HK-2 (cell line): ENCODE data around the gene CBR1.
"Not testable (repeated sequence)": the region's sequence is repeated elsewhere in the genome, so short reads cannot be mapped to it uniquely, and the experiment has no call there.

ENCODE experiments used
- DNase-seq: peaks from one replicate; pipeline ENCODE4 v3.0.0-alpha.2; 2018; ENCODE audit not compliant: unreplicated experiment

Gene CBR1

DNA sequence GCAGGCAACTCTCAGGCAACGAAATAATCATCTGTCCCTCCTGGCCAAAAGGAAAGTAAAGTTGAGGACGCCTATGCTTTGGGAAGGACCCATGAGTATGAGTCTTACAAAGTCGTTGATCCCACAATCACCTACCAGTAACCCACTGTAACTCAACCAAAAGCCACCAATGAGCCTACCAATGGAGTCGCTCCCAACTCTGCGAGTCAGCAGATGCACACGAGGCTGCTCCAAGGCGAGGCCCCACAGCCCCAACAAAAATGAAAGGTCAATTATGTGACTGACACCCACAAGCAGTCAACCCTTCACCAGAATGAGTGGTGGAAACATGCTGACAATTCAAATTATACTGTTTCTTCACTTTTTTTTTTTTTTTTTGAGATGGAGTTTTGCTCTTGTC, 21.5 kb upstream of the CBR1 start:
- no peak for DNase-seq

GRCh38 chr21:36052860-36053714, 16.7 kb upstream of the CBR1 start:
- DNase-seq = no peak

DNA sequence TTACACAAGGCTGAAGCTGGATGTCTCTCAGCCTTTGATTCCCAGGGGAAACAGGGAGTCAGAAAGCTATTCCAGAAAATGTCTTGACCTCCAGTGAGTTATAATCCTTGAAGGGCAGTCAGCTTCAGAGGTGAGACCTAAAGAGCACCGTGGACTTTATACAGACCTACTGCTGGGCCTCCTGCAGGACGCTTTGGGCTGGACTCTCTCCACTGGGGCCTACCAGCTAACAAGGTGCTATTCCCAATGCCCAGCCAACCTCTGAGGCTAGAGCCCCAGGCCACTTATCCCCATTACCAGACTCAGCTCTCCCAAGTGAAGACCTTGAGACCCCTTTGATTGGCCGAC, 16.1 kb upstream of the CBR1 start:
- DNase-seq = no peak

GRCh38 chr21:36055551-36055950, 14.3 kb upstream of the CBR1 start:
- DNase-seq = no peak

- DNase-seq = peak; percentile 59
Measured at GRCh38 chr21:36059823-36060158, 10.0 kb upstream of the CBR1 start.

DNA sequence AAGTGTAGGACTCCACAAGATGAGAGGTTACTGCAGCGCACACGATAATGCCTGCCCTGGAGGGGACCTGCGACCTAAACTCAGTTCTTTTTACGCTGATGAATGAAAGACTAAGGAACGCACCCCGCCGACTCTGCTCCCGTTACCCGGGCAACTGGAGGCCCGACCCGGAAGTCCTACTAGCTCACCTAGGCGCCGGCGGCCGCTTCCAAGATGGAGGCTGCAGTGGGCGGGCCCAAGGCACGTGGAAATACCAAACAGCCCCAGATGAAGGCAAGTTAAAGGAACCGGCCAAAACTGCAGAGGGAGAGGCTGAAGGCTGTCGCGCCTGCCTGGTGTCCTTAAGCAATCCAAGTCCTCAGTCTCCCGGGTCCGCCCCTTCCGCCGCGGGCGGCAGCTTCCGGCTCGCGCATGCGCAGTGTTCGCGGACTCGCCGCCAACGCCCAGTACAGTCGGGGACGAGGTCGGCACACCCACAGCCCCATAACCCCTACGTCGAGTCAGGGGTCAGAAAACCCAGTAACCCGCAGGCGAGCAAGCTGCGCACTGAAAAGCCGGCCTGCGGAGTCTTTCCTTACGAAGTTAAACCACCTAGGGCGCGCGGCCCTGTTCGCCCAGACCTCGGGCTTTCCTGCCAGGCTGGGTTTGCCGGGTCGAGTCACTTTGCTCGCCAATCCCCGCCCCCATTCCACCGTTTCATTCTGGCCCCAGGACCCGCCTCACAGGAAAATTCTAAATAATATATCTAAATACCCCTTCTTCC, 9.5 kb upstream of the CBR1 start, which contains the start of gene SETD4:
SETD4 (minus strand) TSS at position 368 of the 763 bp plus-strand sequence. CDS start 1,638 bp downstream, outside the sequence.
- DNase-seq = peak; percentile 91

DNA sequence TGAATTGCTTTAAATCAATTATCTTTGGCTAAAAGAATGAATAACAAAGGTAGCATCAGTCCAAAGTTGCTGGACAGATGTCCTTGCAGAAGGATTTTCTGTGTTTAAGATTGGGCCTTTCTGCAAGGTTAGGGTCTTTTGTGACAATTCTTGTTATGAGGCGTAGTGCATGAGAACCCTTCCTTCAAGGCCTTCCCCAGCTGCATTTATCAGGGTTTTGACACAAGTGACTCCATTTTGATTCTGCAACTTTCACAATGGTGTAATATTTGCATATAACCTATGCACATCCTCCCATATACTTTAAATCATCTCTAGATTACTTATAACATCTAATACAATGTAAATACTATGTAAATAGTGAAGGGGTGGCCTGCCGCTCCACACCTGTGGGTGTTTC, 8.4 kb upstream of the CBR1 start:
- no peak for DNase-seq

- DNase-seq = no peak
Measured at GRCh38 chr21:36063375-36064084, 6.3 kb upstream of the CBR1 start.

- no peak for DNase-seq
Measured at GRCh38 chr21:36064085-36064460, 5.8 kb upstream of the CBR1 start.

GRCh38 chr21:36065497-36066036, 4.3 kb upstream of the CBR1 start:
- no peak for DNase-seq

GRCh38 chr21:36068748-36069398, 951 bp upstream of the CBR1 start:
- no peak for DNase-seq

DNA sequence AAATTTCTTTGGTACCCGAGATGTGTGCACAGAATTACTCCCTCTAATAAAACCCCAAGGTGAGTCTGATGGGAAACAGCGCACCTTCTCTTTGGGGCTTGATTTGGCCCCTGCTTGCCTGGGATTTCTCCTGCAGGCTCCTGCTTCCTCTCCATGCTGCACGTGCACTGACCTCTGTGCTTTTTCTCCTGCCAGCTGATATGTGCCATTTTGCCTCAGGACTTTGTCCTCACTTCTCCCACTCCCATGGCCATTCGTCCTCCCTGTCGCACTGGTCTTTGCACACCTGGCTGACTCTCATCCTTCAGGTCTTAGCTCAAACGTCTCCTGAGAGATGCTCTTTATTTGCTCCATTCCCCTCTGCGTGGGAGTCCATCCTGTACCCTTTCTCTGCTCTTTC, 1.2 kb downstream of the CBR1 start:
- DNase-seq = no peak

DNA sequence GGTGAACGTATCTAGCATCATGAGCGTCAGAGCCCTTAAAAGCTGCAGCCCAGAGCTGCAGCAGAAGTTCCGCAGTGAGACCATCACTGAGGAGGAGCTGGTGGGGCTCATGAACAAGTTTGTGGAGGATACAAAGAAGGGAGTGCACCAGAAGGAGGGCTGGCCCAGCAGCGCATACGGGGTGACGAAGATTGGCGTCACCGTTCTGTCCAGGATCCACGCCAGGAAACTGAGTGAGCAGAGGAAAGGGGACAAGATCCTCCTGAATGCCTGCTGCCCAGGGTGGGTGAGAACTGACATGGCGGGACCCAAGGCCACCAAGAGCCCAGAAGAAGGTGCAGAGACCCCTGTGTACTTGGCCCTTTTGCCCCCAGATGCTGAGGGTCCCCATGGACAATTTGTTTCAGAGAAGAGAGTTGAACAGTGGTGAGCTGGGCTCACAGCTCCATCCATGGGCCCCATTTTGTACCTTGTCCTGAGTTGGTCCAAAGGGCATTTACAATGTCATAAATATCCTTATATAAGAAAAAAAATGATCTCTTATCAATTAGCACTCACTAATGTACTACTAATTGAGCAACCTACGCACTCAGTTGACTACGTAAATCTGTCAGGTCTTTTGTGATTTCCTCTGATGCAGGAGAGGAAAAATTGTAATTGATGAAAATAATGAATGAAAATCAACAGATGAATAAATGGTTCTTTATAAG, 2.8 kb downstream of the CBR1 start:
- no peak for DNase-seq

GRCh38 chr21:36073181-36073580, 3.4 kb downstream of the CBR1 start:
- DNase-seq = no peak

- not testable (repeated sequence) for DNase-seq
Measured at GRCh38 chr21:36073911-36074310, 4.1 kb downstream of the CBR1 start.

DNA sequence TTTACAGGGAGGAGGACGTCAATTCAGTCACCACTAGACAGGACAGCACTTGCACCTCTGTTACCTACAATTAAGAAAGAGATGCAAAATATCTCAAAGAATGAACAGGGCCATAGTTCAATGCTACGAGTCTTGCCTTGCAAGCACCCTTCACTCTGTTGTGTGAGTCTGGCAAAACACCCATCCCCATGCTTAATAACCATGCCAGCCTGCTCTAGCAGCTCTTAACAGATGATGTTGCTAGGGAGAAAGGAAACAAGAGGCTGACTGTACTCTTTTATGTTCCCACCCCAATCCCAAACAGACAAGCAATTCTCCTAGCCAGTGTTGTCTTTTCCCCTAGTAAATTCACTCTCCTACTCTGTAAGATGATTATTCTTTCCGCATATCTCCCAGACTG, 5.3 kb downstream of the CBR1 start:
- DNase-seq = no peak

GRCh38 chr21:36075953-36076352, 6.1 kb downstream of the CBR1 start:
- no peak for DNase-seq

- DNase-seq = no peak
Measured at GRCh38 chr21:36076878-36077655, 7.2 kb downstream of the CBR1 start.

DNA sequence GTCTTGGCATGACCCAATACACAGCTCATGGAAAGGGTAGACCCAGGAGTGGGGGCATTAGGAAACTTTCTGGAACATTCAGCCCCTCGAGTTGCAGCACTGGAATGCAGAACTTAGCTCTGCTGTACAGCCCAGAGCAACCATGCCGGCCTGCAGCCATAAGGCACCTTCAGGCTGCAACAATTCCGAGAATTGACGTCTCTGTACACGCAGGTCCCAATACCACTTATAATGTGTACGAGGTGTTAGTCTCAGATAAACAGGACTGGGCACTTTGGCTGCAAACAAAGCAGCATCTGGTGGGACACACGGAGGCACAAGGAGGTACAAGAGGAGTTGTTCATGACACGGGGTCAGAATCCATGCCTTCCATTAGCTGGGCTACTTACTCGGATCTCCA, 7.9 kb downstream of the CBR1 start:
- DNase-seq = no peak

DNA sequence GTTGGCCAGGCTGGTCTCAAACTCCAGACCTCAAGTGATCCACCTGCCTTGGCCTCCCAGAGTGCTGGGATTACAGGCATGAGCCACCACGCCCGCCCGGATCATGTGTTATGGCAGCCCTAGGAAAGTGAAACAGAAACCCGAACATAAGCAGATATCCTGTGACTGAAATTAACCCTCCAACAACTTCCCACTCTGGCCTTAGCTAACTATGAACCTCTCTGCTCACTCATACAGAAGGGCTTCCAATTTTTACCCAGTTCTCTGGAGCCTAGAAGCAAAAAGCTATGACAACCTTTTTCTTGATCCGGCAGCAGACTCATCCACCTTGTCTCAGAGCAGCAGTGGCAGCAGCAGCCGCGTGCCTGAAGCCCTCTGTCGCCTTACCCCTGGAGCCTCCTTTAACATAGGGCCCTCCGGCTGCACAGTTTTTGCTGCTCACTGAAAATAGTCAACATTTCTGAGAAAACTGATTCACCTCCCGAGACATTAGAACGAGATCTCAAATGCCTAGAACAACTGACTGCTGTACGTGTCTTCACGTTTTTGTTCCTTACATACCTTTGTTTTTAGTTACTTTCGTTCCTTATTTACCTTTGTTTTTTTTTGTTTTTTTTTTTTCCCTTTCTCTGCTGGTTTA, 9.3 kb downstream of the CBR1 start:
- DNase-seq = no peak
